Fibroblast of the aortic adventitia (primary cell): Measurements from ENCODE around the gene C9. TPM values are rescaled to one million over a fixed set of nuclear protein-coding genes. Genes with fewer than 3 reads are reported as not detected.

Experiments
- DNase-seq: peaks from one replicate; pipeline ENCODE4 v3.0.0-alpha.2; 2010; ENCODE audit warnings: low read depth
- H3K4me3 ChIP-seq: 2 replicates; pipeline ENCODE4 v1.5.1; 2011; ENCODE audit warnings: low read depth, mild to moderate bottlenecking, control low read depth, low read length, moderate library complexity
- CTCF ChIP-seq: IDR thresholded peaks from 2 replicates; pipeline ENCODE4 v1.5.1; 2011; ENCODE audit warnings: mild to moderate bottlenecking, low read length, control low read depth, inconsistent platforms; ENCODE audit not compliant: insufficient read depth
- total RNA-seq: library from RNA; depleted of rRNA; stranded (reverse); fragments of >200 nt; gene quantifications from 2 replicates; pipeline ENCODE4 v1.2.3, GENCODE V29; 2012; ENCODE audit warnings: low replicate concordance

C9 gene
- total RNA-seq, 1 donor: not detected

- DNase-seq: no peak
- TF ChIP-seq CTCF: no peak
- no peak overlapping the region for H3K4me3 ChIP-seq
Measured at GRCh38 chr5:39267186-39267585, 97.1 kb downstream of the C9 start.

GRCh38 chr5:39266442-39266841 is 97.9 kb downstream of the C9 start:
- H3K4me3 ChIP-seq: no peak overlapping the region
- no peak for DNase-seq
- no peak for TF ChIP-seq CTCF

DNA sequence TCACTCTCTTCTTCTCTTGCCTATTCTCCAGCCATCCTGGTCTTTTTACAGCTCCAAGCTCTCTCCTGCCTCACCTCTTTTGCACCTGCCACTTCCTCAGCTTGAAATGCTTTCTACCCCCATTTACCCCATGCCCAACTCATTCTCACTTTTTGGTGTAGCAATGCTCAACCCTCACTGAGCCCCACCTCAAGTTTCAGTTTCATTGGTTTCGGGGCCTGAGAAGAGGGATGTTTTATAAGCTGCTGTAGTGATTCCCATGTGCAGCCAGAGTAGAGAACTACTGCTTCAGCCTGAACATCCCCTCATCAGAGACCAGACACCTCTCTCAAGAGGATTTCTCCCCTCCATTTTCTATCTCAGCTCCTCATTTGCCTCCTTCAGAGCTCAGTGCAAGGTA is 99.8 kb downstream of the C9 start:
- no peak overlapping the region for H3K4me3 ChIP-seq
- DNase-seq: no peak
- TF ChIP-seq CTCF: no peak

DNA sequence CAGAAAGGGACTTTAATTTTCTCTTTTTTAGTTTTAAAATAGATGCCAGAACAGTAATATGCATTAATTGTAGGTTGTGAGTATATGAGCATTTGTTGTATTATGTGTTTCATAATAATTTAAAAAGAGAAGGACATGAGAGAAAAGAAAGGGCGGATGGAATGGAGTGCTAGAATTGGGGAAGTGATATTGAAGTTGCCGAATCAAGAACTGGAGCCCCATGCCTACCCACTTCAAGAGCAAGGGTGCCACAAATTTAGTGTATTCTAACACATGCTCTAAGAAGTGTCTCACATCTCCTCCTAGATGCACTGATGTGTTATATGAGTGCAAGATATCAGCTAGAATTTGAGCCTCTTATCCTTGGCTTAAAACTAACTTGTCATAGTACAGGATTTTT is 101.3 kb downstream of the C9 start:
- no peak overlapping the region for H3K4me3 ChIP-seq
- DNase-seq: no peak
- TF ChIP-seq CTCF: no peak

GRCh38 chr5:39260095-39260494 is 104.2 kb downstream of the C9 start:
- TF ChIP-seq CTCF: no peak
- no peak for DNase-seq
- H3K4me3 ChIP-seq: no peak overlapping the region

DNA sequence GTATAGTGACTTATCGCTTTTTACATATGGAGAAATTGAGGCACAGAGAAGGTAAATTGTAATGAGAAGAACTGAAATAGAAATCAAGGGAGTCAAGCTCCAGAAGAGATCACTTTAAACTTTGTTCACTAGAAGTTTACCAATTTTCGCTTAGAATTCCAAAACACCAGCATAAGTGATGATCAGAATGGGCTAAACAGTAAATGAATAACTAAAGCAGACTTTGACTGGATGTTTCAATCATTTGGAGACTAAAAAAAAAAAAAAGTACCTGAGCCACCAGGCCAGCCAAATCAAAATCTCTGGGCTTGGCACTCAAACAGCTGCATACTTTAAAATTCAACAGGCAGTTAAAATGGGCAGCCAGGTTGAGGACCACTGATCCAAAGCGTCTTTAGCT is 106.7 kb downstream of the C9 start:
- no peak for TF ChIP-seq CTCF
- no peak overlapping the region for H3K4me3 ChIP-seq
- DNase-seq: no peak

DNA sequence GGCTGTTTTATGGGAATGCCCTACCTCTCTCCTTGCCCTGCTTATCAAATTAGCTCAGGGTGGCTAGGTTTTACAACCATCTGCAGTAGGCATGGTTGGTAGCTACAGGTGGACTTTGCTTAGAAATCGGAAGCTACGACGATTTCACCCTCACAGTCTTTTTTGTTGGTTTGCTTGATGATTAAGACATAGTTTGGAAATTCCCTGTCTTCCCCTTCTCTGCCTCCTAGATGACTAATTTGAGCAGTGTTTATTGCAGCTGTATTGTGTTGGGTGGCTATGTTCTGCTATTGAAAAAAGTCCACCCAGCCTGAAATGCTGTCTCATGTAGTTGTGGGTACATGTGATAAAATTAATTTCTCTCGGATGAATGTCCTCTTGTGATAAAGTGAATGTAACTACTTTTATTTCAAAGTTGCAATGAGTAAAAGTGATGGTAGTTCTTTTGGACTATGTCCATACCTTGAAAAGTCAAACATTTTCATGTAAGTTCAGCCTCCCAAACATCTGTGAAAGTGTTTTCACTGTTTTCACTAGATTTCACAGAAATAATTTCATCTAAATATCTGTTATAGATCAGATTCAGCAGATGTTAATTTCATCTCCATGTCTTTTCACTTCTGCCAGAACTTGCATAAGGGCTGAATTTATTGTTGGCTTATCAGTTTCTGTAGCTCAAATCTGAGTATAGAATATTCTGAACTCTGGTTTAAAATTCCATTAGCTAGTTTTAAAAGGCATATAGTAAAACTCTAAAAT is 107.6 kb downstream of the C9 start:
- DNase-seq: peak; percentile 83
- no peak overlapping the region for H3K4me3 ChIP-seq
- no peak for TF ChIP-seq CTCF
